K562 (cell line): ENCODE measurements around the gene FGFRL1. TPM values are rescaled to one million over a fixed set of nuclear protein-coding genes. Genes with fewer than 3 reads are reported as not detected.

Experiments used
- CHCHD3 ChIP-seq: fragments of 250-450 bp; sonication (Bioruptor Pico); IDR thresholded peaks from 2 replicates; pipeline ENCODE4 v2.1.2; 2022; ENCODE audit warnings: mild to moderate bottlenecking
- CTBP1 ChIP-seq: fragments of 450-650 bp; IDR thresholded peaks from 2 replicates; pipeline ENCODE4 v1.6.1; 2016; ENCODE audit warnings: borderline replicate concordance
- ESRRA ChIP-seq: fragments of 450-650 bp; IDR thresholded peaks from 2 replicates; pipeline ENCODE4 v1.6.1; 2014; ENCODE audit warnings: low read depth, mild to moderate bottlenecking, moderate library complexity, borderline replicate concordance
- EWSR1 ChIP-seq: fragments of 450-650 bp; IDR thresholded peaks from 2 replicates; pipeline ENCODE4 v1.6.1; 2018; ENCODE audit warnings: borderline replicate concordance, mild to moderate bottlenecking, low read depth, moderate library complexity; ENCODE audit not compliant: partially characterized antibody
- IRF2 ChIP-seq: sonication (generic); formaldehyde crosslinking; IDR thresholded peaks from 2 replicates; pipeline ENCODE4 v1.8.1; 2022; ENCODE audit warnings: mild to moderate bottlenecking, missing genetic modification reagents
- MAZ ChIP-seq, 2 experiments: fragments of 450-650 bp in 1 of 2; sonication (generic) in 1 of 2; formaldehyde crosslinking; IDR thresholded peaks in 1 of 2; conservative IDR thresholded peaks in 1 of 2; 2 replicates each; pipeline versions ENCODE4 v1.4.0 to v1.5.0; 2020; ENCODE audit warnings: mild to moderate bottlenecking in 1 of 2, missing genetic modification reagents in 1 of 2
- NRF1 ChIP-seq, 2 experiments: fragments of 450-650 bp; IDR thresholded peaks in 1 of 2; conservative IDR thresholded peaks in 1 of 2; 2 replicates each; pipeline ENCODE4 v1.6.1; 2014; ENCODE audit warnings: mild to moderate bottlenecking in 2 of 2
- RB1 ChIP-seq: fragments of 450-650 bp; IDR thresholded peaks from 2 replicates; pipeline ENCODE4 v1.6.1; 2017; ENCODE audit warnings: low read depth, mild to moderate bottlenecking
- TBP ChIP-seq: optimal IDR thresholded peaks from 2 replicates; pipeline ENCODE3; 2011; ENCODE audit warnings: low read depth, low read length, improper control_type of control experiment
- YY1 ChIP-seq, 3 experiments: IDR thresholded peaks; 2 replicates each; pipeline ENCODE4 v1.6.1; 2011; ENCODE audit warnings: low read length in 2 of 3, mild to moderate bottlenecking in 2 of 3, moderate library complexity in 2 of 3, borderline replicate concordance in 1 of 3, control low read depth in 1 of 3, low read depth in 1 of 3; ENCODE audit not compliant: insufficient read depth in 3 of 3, insufficient replicate concordance in 2 of 3, control insufficient read depth in 1 of 3, insufficient read length in 1 of 3; ENCODE audit errors: extremely low read depth in 1 of 3
- ZBTB9 ChIP-seq: fragments of 450-650 bp; formaldehyde crosslinking; IDR thresholded peaks from 2 replicates; pipeline ENCODE4 v1.4.0; 2020; ENCODE audit warnings: mild to moderate bottlenecking, moderate library complexity
- ZFP30 ChIP-seq: fragments of 250-450 bp; sonication (Bioruptor Pico); IDR thresholded peaks from 2 replicates; pipeline ENCODE4 v1.8.0; 2022; ENCODE audit warnings: moderate library complexity, mild to moderate bottlenecking, inconsistent platforms, borderline replicate concordance
- ZFX ChIP-seq: sonication (generic); formaldehyde crosslinking; IDR thresholded peaks from 2 replicates; pipeline ENCODE4 v1.8.0; 2022; ENCODE audit warnings: mild to moderate bottlenecking, missing genetic modification reagents, moderate library complexity
- polyA plus RNA-seq, 8 experiments: library from polyadenylated mRNA; depleted of rRNA in 4 of 8; stranded (reverse) in 5 of 8; unstranded in 3 of 8; fragments of >200 nt; fragmentation: Nextera tagmentation in 2 of 8; fragmentation: Illumina TruSeq in 1 of 8; extraction: Ambion mirVana in 2 of 8; extraction: Trizol in 1 of 8; gene quantifications; 2 replicates each; pipeline versions ENCODE4 v1.2.1 to v1.2.3, GENCODE V29; 2011 to 2014; ENCODE audit warnings: inconsistent platforms in 1 of 8, missing spikeins in 1 of 8
- total RNA-seq, 7 experiments: library from RNA; depleted of rRNA in 6 of 7; stranded (reverse); fragments of >200 nt in 6 of 7; fragmentation: Illumina TruSeq in 2 of 7; extraction: Trizol in 2 of 7; gene quantifications; 2 replicates each; pipeline versions ENCODE4 v1.2.1 to v1.2.3, GENCODE V29; 2011 to 2021; ENCODE audit warnings: low replicate concordance in 1 of 7
- TF ChIP-seq, protein P1 (sequence below): fragments of 250-450 bp; sonication (Bioruptor Pico); IDR thresholded peaks from 2 replicates; pipeline ENCODE4 v1.9.0; 2021; ENCODE audit warnings: mild to moderate bottlenecking

The FGFRL1 gene
- total and polyA plus RNA-seq, 9 of the 15 experiments (the other 6 are each of a cell fraction or from before 2014, with no cell fraction given) = 0.34 to 49.9 (median 14.6) TPM

DNA sequence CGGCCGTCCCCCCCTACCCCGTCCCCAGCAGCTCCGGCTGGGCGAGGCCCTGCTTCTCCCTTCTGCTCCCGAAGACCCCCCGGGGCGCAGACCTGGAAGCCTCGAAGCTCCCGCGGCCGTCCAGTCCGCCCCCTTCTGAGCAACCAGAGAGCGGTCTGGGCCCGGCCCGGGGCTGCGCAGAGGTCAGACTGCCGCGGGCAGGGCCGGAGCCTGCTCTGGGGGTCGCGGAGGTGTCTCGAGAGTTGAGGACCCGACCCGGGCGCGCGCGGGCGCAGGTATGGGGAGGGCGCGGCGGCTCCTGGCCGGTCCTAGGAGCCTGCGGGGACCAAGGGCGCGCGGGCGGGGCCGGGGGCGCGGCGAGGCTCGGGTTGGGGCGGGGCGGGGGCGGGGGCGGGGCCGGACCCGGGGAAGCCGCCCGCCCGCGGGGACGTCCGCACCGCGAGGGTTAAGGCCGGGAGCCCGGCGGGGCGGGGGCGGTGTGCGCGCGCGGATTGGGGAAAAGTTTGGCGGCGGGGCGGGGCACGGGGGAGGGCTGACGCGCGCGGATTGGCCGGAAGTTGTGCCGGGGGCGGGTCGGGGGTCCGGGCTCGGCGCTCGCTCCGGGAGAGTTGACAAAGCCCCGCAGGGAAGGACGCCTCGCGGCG lies at the start of gene FGFRL1 (continued):
- TF ChIP-seq MAZ (CRISPR knock-in tag; conservative IDR thresholded peaks at IDR 0.05 in 1 of 2, IDR thresholded peaks at IDR 0.05 in 1 of 2) (peak in 1 of 2 experiments; percentile 71; a peak in 3 of 4 replicates), YY1 (IDR thresholded peaks at IDR 0.05; ENCODE audit: borderline replicate concordance in 1 of 3, control insufficient read depth in 1 of 3, extremely low read depth in 1 of 3, insufficient read depth in 3 of 3, insufficient read length in 1 of 3, insufficient replicate concordance in 2 of 3, low read depth in 1 of 3, low read length in 2 of 3) (peak in 1 of 3 experiments; percentile 21), EWSR1 (no peak), TBP (peak; percentile 29), IRF2 (CRISPR knock-in tag) (no peak), ESRRA (no peak), NRF1 (conservative IDR thresholded peaks at IDR 0.05 in 1 of 2, IDR thresholded peaks at IDR 0.05 in 1 of 2) (peak; percentile 67 to 70), CTBP1 (peak; percentile 59; the same call in 1 of the 2 replicates), CHCHD3 (CRISPR knock-in tag) (no peak), ZFX (peak; percentile 55), ZFP30 (CRISPR knock-in tag) (no peak), RB1 (peak; percentile 28; the same call in 1 of the 2 replicates), ZBTB9 (CRISPR knock-in tag) (0 out of 2 replicates have a peak, but pooled peaks have one; percentile 51)
- TF ChIP-seq, protein P1, sequence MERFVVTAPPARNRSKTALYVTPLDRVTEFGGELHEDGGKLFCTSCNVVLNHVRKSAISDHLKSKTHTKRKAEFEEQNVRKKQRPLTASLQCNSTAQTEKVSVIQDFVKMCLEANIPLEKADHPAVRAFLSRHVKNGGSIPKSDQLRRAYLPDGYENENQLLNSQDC = no peak
